ENCODE results near the gene PON2.

PON2 gene

DNA sequence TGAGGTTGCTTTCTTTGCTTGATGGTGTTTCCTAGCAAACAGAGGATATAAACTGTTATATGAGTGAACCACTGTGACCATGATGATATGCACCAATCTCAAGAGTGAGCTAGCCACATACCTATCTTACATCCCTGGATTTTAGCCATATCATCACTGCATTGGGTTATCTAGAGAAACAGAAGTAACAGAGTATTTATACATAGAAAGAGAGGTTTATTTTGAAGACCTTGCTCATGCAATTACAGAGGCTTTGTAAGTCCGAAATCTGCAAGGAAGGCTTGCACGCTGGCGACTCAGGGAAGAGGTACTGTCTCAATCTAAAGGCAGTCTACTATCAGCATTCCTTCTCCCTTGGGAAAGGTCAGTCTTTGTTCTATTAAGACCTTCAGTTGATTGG lies 11.8 kb upstream of the PON2 start:
- DNase-seq (ENCODE audit: extremely low read depth in 1 of 2, low read depth in 1 of 2): no peak

DNA sequence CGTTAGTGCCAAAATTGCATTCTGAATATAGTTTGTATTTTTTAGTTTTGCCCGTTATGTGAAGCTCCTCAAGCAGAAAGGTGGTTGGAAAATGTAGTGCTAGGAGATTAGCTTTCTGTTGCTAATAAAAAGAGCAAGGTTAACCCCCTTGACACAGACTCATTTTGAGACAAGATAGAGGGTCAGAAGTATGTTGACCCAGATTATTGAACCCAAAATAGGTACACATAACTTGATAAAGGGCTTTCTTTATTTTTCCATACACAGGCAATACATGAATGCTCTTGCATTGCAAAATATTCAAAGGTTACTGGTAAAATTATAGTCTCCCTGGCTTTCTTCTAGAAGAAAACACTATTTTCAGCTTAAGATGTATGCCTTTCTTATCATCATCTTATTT lies 10.0 kb upstream of the PON2 start:
- no peak for DNase-seq (ENCODE audit: extremely low read depth in 1 of 2, low read depth in 1 of 2)

DNA sequence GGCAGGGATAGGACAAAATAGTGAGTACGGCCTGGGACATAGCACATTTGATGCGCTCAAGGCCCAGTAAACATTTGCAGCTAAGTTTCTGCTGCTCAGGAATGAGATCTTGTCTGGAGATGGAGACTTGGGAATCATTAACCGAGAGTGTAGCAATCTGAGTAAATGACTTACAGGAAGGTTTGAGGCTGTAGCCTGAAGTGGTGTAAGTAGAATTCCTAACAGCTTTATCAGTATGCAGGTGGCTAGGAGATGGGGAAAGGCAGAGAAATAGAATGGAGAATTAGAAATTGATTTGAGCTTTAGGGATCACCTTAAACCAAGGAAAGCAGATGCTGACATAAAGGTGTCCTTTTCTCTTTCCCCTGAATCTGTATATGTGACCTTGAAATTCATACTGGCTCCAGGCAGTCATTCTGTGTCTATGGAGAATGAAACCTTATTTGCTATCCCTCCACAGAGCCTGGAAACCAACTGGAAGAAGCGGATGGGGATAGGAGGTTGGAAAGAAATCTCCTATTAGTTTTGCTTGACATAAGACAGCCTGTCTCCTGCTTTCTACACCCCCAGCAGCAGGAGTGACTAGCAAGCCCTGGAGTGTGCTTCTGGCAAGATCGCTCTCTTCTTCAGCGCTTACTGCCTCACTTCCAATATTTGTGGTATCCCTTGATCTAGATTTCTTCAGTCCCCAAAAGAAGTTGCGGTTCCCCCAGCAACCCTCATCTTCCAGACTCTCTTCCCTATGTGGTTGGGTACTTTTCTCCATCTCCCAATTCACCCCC lies 6.4 kb upstream of the PON2 start:
- DNase-seq (ENCODE audit: extremely low read depth in 1 of 2, low read depth in 1 of 2): no peak

DNA sequence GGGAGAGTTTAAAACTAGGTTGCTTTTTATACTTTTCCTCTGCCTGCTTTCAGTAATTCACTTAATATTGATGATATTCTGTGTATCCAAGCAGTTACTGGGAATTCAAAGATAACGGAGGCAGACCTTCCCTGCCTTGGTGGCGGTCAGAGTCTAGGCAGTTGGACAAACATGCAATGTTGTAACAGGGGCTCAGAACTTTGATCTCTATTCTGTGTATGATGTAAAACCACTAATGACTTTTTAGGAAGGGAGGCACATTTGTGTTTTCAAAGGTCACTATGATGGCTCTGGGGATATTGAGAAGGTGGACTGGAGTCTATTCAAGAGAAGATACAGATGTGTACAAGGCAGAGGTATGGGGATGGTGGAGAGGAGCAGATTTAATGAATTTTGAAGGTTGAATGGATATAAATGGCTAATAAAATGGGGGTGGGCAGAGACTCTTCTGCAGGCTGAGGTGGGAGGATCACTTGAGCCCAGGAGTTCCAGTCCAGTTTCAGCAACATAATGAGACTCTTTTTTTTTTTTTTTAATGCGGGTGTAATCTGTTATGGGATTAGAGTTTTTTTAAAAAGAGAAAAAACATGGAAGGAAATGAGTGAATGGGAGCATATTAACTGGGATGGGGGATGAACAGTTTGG lies 5.7 kb upstream of the PON2 start:
- no peak for DNase-seq (ENCODE audit: extremely low read depth in 1 of 2, low read depth in 1 of 2)

DNA sequence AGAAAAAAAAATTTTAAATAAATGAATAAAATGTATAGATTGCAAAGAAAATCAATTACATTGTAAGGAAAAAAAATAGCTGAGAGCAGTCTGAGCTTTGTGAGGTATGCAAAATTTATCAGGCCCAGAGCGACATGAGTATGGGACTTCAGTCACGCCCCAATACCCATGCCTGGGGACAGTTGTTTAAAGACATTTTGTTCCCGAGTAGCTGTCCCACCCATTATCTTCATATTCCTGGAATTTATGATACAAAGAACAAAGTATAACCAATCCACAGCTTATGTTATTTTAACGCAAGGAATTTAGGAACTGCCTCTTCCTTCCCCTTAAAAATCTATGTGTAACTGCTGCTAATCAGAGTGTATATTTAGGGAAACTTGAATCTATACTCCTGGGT lies 1.6 kb upstream of the PON2 start:
- no peak for DNase-seq (ENCODE audit: extremely low read depth in 1 of 2, low read depth in 1 of 2)

DNA sequence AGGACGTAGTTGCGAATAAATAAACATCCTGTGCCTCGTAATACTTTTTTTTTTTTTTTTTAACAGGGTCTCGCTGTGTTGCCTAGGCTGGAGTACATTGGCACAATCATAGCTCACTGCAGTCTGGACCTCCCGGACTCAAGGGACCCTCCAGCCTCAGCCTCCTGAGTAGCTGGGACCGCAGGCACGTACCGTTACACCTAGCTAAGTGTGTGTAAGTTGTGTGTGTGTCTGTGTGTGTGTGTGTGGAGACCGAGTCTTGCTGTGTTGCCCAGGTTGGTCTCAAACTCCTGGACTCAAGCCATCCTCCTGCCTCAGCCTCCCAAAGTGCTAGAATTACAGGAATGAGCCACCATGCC lies 573 bp upstream of the PON2 start:
- no peak for DNase-seq (ENCODE audit: extremely low read depth in 1 of 2, low read depth in 1 of 2)

DNA sequence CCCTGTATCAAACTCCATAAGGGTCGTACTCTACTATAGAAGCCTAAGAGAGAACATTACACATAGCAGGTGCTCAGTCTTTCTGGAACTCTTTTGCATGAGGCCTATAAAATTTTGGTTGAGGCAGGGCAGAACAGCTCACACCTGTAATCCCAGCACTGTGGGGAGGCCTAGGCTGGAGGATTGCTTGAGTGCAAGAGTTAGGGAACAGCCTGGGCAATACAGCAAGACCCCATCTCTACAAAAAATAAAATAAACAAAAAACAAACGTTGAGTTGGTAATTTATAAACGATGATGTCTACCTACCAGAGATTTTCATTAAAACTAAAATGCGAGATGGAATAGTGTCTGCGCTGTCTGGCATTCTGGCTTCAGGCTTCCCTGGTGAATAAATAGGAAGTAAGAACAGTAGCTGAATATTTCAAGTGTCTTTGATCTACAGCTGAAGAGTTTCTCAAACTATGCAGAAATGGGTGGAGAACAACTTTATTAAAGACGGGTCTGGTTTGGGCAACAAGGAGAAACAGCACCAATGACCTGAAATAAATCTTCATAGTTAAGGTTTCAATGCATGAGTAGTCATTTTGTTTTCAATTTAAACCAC lies 774 bp downstream of the PON2 start:
- DNase-seq (ENCODE audit: extremely low read depth in 1 of 2, low read depth in 1 of 2): no peak

DNA sequence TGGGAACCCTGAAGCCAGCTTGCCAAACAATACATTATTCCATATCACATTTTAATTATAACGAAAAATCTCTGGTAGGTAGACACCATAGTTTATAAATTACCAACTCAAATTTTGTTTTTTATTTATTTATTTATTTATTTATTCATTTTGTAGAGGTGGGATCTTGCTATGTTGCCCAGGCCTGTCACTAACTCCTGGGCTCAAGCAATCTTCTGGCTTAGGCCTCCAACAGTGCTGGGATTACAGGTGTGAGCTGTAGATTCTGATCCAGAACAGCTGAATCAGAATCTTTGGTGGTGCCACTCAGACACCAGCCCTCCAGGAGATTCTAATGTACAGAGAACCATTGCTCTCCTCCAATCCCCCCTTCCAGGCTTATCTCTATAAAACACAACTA lies 1.7 kb downstream of the PON2 start:
- no peak for DNase-seq (ENCODE audit: extremely low read depth in 1 of 2, low read depth in 1 of 2)

DNA sequence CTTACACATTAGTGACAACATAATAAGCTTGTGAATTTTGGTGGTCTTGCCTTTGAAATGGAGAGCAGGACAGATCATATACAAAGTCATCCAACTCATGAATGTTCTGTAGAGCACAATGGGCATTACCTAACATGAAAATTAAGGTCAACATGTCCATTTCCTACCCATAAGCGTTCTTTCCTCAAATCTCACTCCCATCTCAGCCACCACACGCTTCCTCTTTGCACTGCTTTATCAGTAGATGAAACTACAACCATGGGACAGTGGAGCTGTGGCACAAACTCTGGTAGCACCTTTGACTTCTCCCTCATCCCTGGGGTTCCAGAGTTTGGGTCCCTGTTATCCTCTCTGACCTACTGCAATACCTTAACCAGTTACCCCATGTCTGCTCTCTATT lies 2.2 kb downstream of the PON2 start:
- no peak for DNase-seq (ENCODE audit: extremely low read depth in 1 of 2, low read depth in 1 of 2)

DNA sequence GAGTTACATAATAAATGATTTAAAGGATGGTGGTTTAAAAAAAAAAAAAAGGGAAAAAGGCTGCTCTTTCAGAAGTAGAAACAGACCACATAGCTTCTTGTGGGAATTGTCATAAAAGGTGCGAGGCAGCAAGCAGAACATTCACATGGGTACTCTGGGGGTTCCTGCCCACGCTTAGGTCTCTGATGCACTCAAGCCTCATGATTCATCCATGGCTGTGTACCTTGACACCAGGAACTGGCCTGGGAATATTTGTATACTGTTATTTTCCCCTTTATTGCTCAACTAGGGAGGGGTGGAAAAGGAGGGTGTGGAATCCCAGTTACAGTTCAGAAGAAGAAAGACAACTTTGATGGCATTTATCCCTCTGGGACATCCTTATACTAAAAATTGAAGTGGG lies 4.0 kb downstream of the PON2 start:
- no peak for DNase-seq (ENCODE audit: extremely low read depth in 1 of 2, low read depth in 1 of 2)

DNA sequence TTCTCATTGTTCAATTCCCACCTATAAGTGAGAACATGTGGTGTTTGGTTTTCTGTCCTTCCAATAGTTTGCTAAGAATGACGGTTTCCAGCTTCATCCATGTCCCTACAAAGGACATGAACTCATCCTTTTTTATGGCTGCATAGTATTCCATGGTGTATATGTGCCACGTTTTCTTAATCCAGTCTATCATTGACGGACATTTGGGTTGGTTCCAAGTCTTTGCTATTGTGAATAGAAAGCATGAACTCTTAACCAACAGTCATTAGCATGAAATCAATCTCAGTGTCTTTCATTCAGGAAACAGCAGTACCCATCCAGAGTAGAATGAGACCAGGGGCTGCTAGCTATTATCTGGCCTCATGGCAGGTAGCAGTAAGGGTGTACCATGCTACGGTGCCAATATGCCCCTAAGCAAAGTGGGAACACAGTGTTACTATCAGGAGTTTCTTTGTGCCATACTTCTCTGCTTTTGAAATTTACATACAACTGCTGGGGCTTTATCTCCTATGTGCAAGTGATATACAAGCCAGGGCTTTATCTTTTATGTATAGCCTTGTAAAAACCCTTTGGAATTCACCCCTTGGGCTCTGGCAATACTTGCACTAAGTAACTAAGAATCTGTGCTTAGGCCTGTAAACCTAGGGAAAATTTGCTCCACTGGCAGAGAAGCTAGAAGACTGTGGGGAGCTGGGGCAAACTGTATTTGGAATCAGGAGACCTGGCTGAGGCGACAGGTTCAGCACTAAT lies 5.4 kb downstream of the PON2 start:
- DNase-seq (ENCODE audit: extremely low read depth in 1 of 2, low read depth in 1 of 2): no peak

DNA sequence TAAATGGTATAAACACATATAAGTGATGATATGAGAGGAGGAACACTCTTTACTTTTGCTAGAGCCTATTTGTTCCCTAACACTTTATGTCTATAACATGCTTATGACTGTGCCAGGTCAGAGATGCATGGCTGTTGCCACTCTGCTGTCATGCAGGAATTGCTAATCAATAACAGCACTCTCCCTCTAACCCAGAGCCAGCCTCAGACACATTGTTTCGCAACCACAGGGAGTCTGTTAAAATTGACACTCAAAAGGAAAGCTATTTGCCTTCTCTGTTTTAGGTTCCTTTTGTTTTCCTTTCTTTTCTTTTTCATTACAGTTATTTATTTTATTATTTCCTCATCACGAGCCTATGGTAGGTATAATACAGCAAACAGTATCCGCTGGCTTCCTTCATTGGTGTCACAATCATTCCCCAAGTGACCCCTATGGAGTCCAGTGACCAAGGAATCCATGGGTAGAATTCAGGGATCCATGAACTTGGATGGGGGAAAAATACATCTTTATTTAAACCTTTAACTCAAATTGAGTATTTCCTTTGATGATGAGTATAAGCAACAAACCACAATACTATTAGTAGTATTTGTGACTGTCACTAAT lies 6.8 kb downstream of the PON2 start:
- DNase-seq (ENCODE audit: extremely low read depth in 1 of 2, low read depth in 1 of 2): no peak

DNA sequence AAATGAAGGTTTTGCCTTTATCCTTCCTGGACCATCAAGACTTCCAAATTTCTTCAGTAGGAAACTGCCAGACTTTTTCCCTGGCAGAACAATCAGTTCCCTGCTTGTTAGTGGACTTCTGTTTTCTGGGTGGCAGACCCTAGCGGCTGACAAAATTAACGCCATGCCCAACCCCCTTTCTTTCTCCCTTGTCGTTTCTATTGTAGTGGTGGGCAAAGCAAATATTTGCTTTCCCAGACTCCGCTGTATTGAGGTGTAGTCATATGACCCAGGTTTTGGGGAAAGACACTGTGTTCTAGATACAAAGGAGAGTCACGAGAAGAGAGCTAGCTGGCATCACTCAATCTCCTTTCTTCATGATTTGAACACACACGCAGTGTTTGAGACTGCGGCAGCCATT lies 7.7 kb downstream of the PON2 start:
- DNase-seq (ENCODE audit: extremely low read depth in 1 of 2, low read depth in 1 of 2): no peak

DNA sequence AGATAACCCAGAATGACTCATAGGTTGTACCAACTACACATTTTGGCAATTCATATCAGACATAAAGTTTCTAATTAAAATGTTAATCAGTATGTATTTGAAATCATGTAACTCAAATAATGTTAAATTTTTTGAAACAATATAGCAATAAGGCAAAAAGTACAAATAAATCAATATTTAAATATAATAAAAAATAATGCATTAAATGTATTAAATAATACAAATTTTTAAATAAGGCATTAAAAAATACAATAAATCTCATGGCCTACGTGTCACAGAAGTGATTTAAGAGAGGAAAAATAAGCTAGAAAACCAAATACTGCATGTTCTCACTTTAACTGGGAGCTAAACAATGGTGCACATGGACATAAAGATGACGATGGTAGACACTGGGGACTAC lies 9.1 kb downstream of the PON2 start:
- DNase-seq (ENCODE audit: extremely low read depth in 1 of 2, low read depth in 1 of 2): no peak

DNA sequence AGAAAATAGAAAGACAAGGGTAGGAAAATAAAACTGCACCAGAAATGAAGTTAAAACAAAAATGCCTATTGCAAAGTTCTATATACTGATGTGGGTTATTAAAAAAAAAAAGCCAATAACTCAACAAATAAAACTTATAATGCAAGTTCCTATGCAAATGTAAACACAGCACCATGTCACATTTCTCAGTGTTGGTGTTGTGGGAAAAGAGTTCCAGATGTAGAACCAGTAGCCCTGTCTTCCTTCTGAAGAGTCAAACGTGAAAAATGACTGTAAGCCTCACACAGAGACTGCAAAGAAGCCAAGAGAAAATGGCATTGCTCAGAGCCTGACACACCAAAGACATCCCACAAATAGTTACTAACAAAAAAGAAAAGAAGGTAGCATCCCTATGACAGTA lies 10.1 kb downstream of the PON2 start:
- DNase-seq (ENCODE audit: extremely low read depth in 1 of 2, low read depth in 1 of 2): no peak

DNA sequence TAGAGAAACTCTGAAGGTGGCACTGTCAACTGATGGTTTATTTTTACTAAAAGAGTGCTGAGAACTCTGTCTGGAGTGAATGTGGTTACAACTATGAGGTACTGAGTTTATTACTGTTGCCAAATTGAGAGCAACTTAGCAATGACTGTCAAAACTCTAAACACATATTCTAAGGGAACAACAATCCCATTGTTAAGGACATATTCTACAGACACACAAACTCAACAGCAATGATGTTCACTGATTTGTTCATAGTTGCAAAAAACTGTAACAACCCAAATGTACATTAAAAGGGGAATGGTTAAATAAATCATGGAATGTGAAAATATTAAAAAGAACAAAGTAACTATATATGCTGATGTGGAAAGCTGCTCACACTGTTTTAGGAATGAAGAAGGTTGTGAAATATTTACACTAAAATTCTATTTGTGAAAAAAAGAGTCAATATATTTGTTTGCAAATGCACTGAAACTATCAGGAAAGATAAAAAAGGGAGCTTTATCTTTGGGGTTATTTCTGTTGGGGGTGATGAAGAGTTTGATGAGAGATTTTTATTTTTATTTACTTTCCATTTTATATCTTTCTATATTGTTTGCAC lies 12.9 kb downstream of the PON2 start:
- DNase-seq (ENCODE audit: extremely low read depth in 1 of 2, low read depth in 1 of 2): no peak

DNA sequence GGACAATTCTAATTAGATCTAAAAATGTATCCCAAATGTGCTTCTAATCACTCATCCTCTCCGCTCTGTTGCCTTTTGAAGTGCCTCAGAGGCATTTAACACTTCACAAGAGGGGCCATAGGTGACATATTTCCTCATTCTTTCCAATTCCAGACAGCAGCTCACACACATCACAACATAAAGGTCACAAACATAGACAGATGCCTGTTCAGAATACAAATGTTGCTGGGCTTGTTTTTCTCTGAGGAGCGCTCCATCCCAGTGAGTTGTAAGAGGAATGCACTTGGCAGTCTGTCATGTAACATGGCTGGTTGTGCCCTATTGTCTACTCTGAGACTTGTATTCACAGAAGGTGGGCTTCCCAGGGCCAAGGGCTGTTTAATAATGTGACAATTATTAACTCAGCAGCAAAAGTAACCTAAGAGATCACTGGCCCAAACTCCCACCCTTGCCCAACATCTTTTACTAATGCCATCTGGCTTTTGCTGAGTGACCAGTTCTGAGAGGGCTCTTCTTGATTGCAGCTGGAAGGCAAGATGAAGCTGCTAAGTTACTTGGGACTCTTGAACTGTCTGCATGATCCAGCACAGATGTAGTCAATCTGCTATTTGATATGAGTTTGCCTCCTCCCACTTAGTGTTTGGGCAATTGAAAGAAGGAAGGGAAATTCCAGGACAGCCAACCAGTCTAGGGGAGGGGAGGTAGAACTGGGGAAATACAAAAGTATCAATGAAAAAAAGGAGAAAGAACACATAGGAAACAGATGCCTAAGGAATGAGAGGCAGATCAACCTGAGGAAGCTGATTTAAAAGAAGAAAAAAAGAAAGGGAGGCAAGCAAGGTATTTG lies 13.6 kb downstream of the PON2 start:
- no peak for DNase-seq (ENCODE audit: extremely low read depth in 1 of 2, low read depth in 1 of 2)

DNA sequence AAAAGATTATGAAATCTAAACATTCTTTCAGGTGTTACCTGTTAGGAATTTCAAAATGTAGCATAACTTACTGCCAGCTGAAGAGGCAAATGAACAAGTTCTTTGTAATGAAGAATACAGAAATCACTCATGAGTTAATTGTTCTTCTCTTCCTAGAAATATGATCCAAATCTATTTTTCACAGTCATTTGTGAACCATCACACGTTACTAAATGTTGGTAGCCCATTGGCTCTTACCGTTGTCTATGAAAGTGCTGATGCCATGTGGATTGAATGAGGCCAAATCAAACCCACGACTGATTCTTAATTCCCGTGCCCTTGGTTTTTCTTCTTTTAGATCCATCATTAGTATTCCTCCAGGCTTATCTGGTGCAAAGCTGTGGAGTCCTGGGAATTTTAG lies 22.8 kb downstream of the PON2 start:
- no peak for DNase-seq (ENCODE audit: extremely low read depth in 1 of 2, low read depth in 1 of 2)

DNA sequence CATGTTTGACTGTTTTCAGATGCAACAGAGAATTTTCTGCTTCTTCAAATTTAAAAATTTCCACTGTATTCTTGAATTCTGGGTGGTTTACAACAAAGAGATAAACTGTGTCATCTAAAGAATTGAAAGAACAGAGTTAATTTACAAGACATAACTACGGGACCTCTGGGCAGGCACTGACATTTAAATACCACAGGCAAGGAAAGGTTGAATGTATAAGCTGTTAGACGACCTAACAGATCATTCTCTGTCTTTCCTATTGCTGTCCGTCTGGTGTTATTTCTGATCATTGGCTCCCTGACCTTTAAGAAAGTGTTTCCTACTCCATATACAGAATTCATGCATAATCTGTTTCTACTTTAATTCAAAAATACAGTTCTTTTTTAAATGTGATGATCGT lies 23.2 kb downstream of the PON2 start:
- no peak for DNase-seq (ENCODE audit: extremely low read depth in 1 of 2, low read depth in 1 of 2)

DNA sequence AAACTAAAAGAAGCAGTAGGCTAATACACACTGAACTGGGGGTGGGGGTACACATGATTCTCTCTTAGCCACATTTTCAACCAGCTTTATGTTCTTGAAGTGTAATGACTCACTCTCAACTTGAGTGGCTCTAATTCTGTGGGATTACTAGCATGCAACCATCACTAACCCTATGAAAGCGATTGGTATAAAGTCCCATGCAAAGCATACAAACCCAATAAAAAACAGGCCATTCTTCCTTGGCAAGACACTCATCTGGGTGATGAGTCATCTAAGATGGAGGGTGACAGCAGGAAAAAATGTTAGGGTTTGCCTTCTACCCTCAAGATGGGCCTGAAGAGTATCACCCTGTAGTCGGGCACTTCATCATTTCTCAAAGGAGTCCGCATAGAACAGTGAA lies 23.8 kb downstream of the PON2 start:
- DNase-seq (ENCODE audit: extremely low read depth in 1 of 2, low read depth in 1 of 2): no peak

Measured in activated CD8-positive, alpha-beta memory T cell treated with anti-CD3 and anti-CD28 coated beads for 1 hour (primary cell).